Measurements from ENCODE around the gene NIBAN1.

Gene NIBAN1

DNA sequence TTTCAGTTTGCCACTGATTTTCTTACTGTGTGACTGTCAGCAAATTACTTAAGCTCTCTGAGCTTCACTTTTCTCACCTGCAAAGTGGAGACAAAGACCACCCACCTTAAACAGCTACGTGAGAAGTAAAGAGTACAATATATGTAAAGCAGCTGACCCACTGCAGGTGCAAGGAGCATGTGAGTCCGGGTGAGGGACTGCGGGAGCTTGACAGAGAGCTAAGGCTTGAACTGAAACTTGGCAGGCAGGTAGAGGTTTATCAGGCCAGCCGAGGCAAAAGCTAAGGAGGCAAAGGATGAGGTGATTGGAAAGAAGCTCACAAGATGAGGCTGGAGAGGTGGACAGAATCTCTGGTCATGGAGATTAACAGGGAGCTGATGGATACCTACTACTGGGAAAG is 36.6 kb downstream of the NIBAN1 start:
- Mint-ChIP-seq H3K36me3 (ENCODE audit: low read depth) (no peaks in the 10 kb centered on the region), H3K27ac (no peak overlapping the region), H3K9me3 (no peaks in the 10 kb centered on the region), H3K4me1 (peaks cover 5% of the 10 kb centered on the region), H3K27me3 (ENCODE audit: low read depth, poor library complexity) (peaks cover 8% of the 10 kb centered on the region), H3K4me3 (no peak overlapping the region)
- DNase-seq = no peak
- TF ChIP-seq CTCF (IDR thresholded peaks at IDR 0.05) = no peak

- Mint-ChIP-seq H3K9me3 (no peaks in the 10 kb centered on the region), H3K4me1 (peaks cover 5% of the 10 kb centered on the region), H3K27me3 (ENCODE audit: low read depth, poor library complexity) (peaks cover 8% of the 10 kb centered on the region), H3K36me3 (ENCODE audit: low read depth) (no peaks in the 10 kb centered on the region), H3K4me3 (no peak overlapping the region), H3K27ac (peak overlapping the region; percentile 30)
- no peak for DNase-seq
- no peak for TF ChIP-seq CTCF (IDR thresholded peaks at IDR 0.05)
Measured at GRCh38 chr1:184935920-184936798, 38.1 kb downstream of the NIBAN1 start.

GRCh38 chr1:184933944-184934343 is 40.4 kb downstream of the NIBAN1 start:
- no peaks in the 10 kb centered on the region for H3K36me3 Mint-ChIP-seq (ENCODE audit: low read depth)
- H3K27me3 Mint-ChIP-seq (ENCODE audit: low read depth, poor library complexity) = peaks cover 8% of the 10 kb centered on the region
- no peak overlapping the region for H3K27ac Mint-ChIP-seq
- DNase-seq = no peak
- no peaks in the 10 kb centered on the region for H3K9me3 Mint-ChIP-seq
- no peak for TF ChIP-seq CTCF (IDR thresholded peaks at IDR 0.05)
- H3K4me3 Mint-ChIP-seq = no peak overlapping the region
- H3K4me1 Mint-ChIP-seq = peaks cover 12% of the 10 kb centered on the region

DNA sequence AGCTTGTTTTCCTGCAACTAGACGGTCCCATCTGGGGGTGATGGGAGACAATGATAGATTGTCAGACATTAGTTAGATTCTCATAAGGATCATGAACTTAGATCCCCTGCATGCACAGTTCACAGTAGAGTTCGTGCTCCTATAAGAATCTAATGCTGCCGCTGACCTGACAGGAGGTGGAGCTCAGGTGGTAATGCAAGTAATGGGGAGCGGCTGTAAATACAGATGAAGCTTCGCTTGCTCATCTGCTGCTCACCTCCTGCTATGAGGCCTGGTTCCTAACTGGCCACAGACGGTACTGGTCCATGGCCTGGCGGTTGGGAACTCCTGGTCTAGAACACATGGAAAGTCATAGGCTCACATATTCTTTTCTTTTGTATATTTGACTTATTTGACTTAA is 42.0 kb downstream of the NIBAN1 start:
- H3K27ac Mint-ChIP-seq = no peak overlapping the region
- H3K9me3 Mint-ChIP-seq = no peaks in the 10 kb centered on the region
- peaks cover 12% of the 10 kb centered on the region for H3K4me1 Mint-ChIP-seq

DNA sequence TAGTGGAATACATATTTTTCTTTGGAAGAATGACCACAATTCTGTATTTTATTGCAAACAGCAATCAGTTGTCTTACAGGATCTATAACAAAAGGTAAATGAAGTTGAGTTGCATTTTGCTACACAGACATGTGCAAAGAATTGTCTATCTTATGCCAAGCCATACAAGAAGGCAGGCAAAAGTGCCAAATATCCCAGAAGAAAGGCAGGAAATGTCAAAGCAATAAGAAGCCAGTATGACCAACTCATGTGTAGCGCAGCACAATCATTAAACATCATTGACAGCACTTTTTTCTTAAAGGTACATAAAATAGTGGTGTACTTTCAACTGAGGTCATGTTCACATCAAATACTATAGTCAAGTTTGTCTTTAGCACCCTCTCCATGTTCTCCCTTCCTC is 42.7 kb downstream of the NIBAN1 start:
- H3K4me1 Mint-ChIP-seq = peaks cover 12% of the 10 kb centered on the region

More for the DNA sequence above, 42.0 kb downstream of the NIBAN1 start:
- DNase-seq = no peak
- Mint-ChIP-seq H3K36me3 (ENCODE audit: low read depth) (no peaks in the 10 kb centered on the region), H3K27me3 (ENCODE audit: low read depth, poor library complexity) (peaks cover 6% of the 10 kb centered on the region), H3K4me3 (no peak overlapping the region)
- TF ChIP-seq CTCF (IDR thresholded peaks at IDR 0.05) = no peak

More for the DNA sequence above, 42.7 kb downstream of the NIBAN1 start:
- Mint-ChIP-seq H3K9me3 (peaks cover 7% of the 10 kb centered on the region), H3K27ac (no peak overlapping the region), H3K27me3 (ENCODE audit: low read depth, poor library complexity) (peaks cover 5% of the 10 kb centered on the region), H3K36me3 (ENCODE audit: low read depth) (no peaks in the 10 kb centered on the region), H3K4me3 (no peak overlapping the region)
- no peak for DNase-seq
- no peak for TF ChIP-seq CTCF (IDR thresholded peaks at IDR 0.05)

All from nephron progenitor cell (in vitro differentiated cells).